ENCODE data around the gene ADGRG6.
A peak's percentile ranks its signal among the peaks of the same experiment; 100 is the strongest.
"Not testable (repeated sequence)": the region's sequence is repeated elsewhere in the genome, so short reads cannot be mapped to it uniquely, and the experiment has no call there.

ADGRG6 gene

DNA sequence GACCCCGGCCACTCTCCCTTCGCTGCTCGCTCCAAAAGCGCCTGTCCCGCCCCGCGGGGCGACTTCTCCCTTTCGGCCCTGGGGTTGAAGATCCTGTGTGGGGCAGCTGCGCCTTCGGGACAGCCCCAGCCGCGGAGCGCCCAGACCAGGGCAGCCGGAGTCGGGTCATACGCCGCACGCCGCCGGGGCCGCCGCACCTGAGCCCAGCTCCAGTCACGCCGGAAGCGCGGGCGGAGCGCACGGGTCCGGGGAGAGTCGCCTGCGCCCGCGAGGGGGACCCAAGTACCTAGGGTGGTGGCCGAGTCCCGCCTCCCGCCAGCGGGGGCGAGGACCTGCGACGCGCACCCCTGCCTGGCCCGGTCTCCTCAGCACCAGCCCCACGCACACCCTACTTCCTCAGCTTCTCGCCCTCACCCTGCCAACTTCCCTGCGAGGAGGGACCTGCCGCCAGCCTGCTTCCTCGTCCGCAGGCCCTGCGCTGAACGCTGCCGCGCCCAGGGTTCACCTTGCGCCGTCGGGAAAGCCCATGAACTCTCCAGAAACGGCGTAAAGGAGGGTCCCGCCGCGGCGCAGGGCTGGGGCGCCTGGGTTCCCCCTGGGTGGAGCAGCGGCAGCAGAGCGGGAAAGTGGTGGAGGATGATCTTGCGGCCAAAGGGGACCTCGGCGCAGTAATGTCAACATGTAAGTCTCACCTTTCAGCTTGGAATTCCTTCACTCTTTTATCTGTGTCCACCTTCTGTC, at the start of gene ADGRG6:
Gene ADGRG6 (plus strand): TSS at position 357 of the 741 bp plus-strand sequence. CDS start 323 bp downstream, at position 680.
- peak; percentile 16 to 30 (median 21) for DNase-seq (ENCODE audit: low read depth in 2 of 3, low spot score in 1 of 3)

DNA sequence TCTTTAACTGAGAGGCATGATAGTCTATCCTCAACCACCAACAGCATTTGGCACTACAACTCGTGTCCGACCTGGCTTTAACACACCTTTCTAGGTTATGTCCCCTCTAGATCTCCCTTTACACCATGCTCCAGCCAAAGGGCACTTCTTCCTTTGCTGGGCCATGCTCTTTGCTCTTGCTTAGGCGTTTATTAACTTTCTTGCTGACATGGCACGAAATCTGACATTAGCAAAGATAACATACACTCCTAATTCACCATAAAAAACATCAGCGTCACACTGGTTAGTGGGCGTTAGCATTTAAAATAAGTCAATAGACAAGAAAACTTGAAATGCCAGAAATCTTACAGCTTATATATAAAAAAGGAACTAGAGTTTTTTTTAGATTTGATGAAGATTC, 47.3 kb upstream of the ADGRG6 start:
- DNase-seq (ENCODE audit: low read depth in 2 of 3, low spot score in 1 of 3) = no peak

DNA sequence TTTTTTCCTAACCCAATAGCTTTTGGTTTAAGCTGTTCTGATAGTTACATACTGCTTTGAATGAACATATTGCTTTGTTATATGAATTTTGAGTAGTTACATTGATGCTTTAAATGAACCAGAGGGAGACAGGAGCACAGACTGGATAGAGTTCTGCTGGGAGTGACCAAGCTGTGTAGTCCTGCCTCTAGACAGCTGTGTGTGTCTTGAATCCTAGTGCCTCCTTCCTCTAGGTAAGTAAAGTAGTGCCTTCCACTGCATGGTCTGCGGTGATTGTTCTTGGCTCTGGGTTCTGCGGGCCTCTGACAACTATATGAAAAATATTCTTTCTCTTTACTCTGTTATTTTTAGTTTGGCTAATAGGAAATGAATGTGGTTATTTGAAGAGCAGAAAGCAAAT, 46.0 kb upstream of the ADGRG6 start:
- DNase-seq (ENCODE audit: low read depth in 2 of 3, low spot score in 1 of 3) = no peak

DNA sequence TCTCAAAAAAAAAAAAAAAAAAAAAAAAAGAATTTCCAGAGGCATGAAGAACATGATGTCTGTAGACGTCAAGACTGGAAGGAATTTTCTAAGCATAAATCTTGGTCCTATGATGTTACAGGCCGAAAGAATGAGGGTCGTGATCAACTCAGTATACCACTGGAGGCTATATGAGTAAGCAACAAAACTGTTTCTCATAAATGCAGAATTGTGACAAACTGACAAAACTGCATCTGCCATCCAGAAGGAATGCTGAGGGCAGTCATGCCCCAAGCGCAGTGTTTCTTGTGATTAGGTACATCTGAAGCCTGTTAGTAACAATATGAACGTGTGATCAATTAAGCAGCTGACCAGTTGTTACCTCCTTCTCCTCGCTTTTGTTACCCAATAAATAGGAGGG, 43.5 kb upstream of the ADGRG6 start:
- no peak for DNase-seq (ENCODE audit: low read depth in 2 of 3, low spot score in 1 of 3)

DNA sequence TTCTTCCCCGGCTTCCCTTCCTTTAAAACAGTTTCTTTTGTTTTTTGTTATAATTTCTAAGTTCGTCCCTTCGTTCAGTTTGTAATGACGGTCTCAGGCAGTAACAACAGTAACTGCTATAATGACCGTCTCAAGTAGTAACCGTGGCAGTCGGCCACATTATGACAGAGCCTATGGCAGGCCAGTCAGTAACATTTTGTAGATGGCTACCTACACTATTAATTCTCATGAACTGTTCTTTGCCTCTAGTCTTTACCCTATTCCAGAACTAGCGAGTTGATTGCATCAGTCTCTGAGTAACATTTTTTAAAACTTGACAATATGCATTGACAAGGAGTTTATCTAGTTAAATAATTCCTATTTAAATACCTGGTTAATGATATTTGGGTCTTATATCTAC, 43.0 kb upstream of the ADGRG6 start:
- DNase-seq (ENCODE audit: low read depth in 2 of 3, low spot score in 1 of 3) = no peak

DNA sequence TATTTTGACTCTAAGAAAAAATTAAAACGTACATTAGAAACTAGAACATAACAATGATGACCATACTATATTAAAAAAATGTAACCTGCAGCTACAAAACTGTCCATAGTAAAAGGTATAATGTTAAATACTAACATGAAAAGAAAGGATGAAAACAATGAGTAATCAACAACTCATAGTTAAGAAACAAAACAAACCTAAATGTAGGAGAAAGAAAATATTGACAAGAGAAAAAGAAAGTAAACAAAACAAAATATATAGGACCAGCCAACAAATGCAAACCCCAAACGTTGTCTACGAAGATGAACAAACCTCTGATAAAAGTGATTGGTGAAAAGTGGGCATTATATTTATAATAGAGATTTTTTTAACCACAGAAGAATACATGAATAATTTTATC, 41.1 kb upstream of the ADGRG6 start:
- DNase-seq (ENCODE audit: low read depth in 2 of 3, low spot score in 1 of 3) = no peak

DNA sequence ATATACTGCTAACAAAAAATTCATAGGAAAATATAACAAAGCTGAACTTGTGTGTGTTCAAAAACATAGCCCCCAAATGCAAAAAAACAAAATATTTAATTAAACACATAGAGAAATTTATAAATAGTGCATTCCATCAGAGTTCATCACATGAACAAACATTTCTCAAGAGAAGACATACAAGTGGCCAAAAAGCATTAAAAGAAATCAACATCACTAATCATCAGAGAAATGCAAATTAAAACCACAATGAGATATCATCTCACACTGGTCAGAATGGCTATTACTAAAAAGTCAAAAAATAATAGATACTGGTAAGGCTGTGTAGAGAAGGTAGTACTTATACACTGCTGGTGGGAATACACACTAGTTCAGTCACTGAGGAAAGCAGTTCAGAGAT, 39.6 kb upstream of the ADGRG6 start:
- no peak for DNase-seq (ENCODE audit: low read depth in 2 of 3, low spot score in 1 of 3)

DNA sequence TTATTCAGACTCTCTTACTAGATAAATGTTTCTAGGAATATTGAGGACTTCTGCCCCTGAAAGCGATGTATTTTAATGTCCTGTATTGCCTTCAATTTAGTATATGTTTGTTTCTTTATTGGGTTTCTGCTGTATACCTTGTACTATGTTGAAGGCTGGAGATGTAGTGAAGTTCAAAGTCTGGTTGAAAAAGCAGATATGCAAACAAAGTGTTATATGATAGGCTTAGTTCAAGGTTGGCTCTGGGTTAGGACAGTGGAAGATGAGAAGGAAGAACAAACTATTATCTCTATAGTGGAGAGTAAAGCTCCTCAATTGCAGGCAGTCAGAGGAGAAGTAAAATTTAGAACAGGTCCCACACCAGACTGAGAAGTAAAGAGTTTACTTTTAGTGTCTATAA, 36.3 kb upstream of the ADGRG6 start:
- DNase-seq (ENCODE audit: low read depth in 2 of 3, low spot score in 1 of 3) = no peak

DNA sequence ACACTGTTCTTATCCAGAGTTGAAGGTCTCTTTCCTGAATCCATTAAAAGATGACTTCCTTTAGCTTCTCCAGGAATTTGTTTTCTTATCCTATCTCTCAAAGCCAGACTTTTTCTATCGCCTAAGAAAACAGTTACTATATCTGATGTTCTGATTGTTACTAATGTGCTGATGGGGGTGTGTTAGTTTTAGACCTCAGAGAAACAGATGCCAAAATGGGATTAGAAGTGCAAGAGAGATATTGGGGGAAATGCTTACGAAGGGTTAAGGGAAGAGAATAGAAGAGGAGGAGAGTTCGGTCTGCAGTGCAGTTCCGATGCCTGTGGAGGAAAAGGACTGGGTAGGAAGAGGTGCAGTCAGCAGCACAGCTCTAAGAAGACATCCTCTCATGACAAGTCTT, 35.7 kb upstream of the ADGRG6 start:
- no peak for DNase-seq (ENCODE audit: low read depth in 2 of 3, low spot score in 1 of 3)

DNA sequence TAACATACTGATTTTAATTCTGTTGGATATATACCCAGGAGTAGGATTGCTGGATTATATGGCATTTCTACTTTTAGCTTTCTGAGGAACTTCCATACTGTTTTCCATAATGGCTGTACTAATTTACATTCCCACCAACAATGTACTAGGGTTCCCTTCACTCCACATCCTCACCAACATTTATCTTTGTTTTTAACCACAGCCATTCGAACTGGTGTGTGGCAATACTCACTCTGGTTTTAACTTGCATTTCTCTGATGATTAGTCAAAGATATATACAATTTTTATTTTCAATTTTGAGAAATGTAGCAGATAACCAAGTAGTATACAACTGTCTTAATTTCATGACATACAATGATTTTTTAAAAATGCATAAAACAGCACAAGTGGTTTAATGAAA, 30.3 kb upstream of the ADGRG6 start:
- no peak for DNase-seq (ENCODE audit: low read depth in 2 of 3, low spot score in 1 of 3)

DNA sequence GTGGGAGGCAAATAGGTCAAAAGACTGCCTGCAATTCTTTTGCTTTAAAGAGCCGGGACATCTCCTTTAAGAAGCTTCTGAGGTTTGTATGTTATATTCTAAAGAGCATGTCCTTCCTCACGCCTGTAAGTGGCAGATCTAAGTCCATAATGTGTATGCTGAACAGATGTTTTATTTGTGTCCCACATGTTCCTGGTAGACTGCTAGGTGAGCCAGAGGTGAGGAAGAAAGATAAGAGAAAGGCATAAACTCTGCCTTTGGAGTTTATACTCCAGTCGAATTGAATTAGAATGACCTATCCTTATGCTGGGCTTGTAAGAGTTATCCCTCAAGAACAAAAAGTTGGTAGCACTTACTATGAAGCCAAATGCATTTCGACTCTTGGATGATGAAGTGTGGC, 27.2 kb upstream of the ADGRG6 start:
- no peak for DNase-seq (ENCODE audit: low read depth in 2 of 3, low spot score in 1 of 3)

DNA sequence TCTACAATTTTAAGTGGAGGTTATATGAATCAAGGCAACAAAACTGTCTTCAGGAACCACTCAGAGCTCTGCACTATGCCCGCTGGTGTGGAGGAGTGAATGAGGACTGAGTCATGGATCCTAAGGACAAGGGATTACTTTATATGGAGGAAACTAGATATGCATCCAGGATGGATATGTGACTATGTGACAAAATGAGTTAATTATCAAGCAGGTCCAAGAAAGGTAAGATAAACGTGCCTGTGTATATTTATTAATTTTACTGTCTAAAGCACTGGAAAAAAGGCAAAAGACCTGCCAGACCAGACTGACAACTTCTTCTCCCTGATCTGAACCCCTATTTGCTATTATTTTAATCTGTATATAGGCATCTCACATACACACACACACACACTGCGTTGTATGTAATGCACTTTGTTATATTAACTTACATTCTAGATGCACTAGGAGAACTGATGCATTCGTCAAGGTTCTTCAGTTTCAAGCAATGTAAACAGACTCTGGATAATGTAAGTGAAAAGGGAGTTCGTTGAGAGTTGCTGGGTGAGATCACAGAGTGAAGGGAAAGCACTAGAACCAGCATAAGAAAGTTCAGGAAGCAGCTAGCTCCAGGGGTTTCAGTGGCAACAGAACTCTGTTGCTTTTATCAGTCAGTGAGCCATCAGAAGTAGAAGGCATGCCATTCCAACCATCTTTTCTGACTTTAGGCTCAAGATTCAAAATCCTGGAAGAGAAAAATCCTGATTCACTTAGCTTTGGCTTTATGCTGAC, 26.4 kb upstream of the ADGRG6 start:
- no peak for DNase-seq (ENCODE audit: low read depth in 2 of 3, low spot score in 1 of 3)

DNA sequence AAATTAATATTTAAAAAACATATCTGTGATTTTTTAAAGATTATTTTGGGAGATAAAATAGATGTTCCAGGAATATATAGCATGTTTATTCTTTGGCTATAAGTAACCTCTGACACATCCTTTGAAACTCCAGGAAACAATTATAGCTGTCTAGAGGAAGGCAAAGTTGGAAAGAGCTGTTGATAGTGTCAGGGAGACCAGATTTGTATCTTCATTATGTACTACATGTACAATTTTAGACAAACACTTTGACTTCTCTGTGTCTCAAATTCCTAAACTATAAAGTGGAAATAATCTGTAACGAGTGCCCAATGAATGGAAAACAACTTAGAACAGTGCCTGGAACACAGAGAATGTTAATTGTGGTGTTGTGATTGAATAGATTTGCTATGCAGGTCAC, 25.6 kb upstream of the ADGRG6 start:
- no peak for DNase-seq (ENCODE audit: low read depth in 2 of 3, low spot score in 1 of 3)

DNA sequence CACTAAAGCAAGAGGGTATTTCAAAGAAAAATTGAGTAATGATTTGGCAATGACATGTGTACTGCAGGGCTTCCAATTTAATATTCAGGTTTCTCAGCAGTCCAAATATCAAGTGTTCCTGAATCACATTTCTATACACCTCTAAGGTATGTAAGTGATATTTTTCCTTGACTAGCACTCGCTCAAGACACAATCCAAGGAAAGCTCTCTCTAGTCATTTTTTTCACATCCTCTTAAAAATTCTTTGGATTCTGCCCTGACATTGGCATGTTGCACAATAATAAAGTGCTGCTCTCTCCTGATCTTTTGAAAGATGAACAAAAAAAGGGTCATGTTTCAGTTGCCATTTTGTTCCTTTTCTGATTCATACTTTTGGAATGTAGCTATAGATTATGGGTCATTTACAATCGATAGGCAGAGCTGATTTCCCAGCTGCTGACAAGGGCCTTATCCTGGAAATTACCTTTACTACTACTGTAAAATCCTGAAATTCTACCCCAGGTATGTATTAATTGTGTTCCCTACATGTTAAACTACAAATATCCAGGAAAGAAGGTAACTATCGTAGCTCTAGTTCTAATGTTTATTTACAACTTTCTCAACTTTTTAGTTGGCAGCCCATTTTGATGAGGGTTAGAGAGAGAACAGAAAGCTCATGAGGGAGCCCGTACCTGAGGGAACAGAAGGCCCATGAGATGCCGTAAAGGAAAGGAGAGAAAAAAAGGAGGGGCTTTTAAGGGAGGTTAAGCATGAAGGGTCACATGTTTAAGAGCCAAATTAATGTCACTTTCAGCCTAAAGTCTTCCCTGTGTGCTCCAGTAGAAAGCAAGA, 22.2 kb upstream of the ADGRG6 start:
- DNase-seq (ENCODE audit: low read depth in 2 of 3, low spot score in 1 of 3) = no peak

DNA sequence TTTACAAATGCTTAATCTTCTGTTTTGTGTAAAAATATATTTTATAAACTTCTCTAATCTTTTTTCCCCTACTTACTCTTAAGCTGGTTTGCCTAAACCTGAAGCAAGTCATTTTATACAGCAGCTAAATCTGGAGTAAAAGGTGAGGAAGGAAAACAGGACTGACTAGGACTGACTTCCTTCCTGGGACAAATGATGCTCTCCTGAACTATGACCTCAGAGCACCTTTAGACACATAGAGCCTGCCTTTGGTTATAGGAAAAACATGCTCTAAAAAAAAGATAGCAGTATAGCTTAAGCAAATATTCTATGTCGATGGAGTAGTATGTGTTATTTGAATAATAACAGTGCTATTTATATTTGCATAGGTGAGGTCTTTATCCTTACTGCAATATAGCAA, 21.5 kb upstream of the ADGRG6 start:
- no peak for DNase-seq (ENCODE audit: low read depth in 2 of 3, low spot score in 1 of 3)

DNA sequence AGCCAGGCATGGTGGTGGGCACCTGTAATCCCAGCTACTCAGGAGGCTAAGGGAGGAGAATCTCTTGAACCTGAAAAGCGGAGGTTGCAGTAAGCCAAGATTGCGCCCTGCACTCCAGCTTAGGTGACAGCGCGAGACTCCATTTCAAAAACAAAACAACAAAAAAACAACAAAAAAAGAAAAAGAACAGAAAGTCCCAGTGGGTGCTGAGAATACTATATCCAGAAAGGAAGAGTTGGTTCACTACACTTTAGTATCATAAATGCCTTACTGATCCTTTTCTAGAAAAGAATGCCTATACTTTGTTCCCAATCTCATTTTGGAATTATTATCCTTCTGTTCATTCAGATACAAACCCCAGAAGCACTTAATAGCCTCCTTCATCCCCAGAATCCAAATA, 20.9 kb upstream of the ADGRG6 start:
- DNase-seq (ENCODE audit: low read depth in 2 of 3, low spot score in 1 of 3) = no peak

DNA sequence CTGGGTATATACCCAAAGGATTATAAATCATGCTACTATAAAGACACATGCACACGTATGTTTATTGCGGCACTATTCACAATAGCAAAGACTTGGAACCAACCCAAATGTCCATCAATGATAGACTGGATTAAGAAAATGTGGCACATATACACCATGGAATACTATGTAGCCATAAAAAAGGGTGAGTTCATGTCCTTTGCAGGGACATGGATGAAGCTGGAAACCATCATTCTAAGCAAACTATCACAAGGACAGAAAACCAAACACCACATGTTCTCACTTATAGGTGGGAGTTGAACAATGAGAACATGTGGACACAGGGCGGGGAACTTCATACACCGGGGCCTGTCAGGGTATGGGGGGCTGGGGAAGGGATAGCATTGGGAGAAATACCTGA, 18.7 kb upstream of the ADGRG6 start:
- DNase-seq (ENCODE audit: low read depth in 2 of 3, low spot score in 1 of 3) = not testable (repeated sequence)

DNA sequence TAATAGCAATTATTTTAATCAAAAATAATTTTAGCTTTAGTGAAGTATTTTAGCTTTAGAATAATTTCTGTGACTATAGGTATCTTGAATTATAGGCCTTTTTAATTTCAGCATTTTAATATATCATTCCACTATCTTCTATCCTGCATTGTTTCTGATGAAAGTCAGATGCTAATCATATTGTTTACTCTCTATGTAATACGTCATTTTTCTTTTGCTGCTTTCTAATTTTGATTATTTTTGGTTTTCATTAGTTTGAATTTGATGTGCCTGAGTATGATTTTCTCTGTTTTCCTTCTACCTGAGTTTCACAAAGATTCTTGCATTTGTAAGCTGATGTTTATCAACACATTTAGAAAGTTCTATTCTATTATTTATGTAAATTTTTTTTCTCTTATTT, 17.4 kb upstream of the ADGRG6 start:
- DNase-seq (ENCODE audit: low read depth in 2 of 3, low spot score in 1 of 3) = no peak

DNA sequence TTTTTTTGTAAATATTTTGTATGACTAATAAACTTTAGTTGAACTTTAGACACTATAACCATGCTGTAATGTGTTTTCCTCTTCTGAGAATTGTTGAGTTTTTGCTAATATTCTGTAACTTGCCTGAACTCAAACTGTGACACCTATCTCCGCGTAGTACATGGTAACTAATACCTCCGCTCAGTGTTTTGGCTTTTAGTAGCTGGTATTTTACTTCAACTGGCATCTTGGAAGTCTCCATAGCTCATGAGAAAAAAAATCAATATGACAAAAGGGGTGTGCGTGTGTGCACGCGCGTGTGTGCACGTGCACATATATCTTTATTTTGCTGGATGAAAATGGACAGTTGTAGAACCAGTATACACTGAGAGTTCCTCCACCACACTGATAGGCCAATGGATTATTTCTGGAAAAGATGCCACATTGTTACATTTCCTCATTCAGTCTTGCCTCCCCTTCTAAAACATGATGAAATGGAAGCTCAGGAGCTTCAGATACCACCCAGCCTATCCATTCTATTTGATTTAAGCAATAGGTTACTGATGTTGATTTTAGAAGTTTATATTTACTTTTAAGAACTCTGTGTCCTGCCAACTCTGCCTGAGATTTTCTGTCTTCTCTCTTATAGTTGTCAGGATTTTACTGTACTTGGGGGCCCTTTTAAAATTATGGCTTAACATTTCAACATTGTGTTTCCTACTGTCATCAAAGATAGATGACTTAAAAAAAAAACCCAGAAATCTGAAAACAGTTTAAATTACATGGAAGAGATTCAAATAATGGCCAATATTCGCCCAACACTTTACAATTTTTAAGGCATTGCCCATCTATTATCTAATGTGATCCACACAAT, 16.3 kb upstream of the ADGRG6 start:
- no peak for DNase-seq (ENCODE audit: low read depth in 2 of 3, low spot score in 1 of 3)

DNA sequence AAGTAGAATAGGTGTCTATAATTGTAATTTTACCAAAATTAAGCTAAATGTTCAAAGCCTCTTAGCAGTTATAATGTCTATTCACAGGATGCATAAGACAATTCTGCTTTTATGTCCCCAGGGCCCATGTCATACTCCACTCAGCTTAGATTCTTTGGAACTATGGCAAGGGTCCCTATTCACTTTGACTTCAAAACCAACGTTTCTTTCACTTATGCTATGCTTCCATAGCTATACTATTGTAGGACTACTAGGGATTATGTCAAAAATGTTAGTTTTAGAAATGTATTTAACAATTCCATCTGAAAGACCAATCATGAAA, 15.8 kb upstream of the ADGRG6 start:
- no peak for DNase-seq (ENCODE audit: low read depth in 2 of 3, low spot score in 1 of 3)

DNA sequence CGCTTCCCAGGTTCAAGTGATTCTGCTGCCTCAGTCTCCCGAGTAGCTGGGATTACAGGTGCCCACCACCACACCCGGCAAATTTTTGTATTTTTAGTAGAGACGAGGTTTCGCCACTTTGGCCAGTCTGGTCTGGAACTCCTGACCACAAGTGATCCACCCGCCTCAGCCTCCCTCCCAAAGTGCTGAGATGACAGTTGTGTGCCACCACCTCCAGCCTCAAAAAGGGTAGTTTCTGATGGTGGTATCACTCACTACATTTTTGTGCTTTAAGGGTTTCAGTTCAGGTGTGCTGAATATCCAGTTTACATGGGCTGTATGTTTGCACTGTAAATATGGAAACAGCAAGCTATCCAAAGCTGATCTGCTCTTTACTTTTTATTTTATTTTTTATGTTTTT, 12.1 kb upstream of the ADGRG6 start:
- no peak for DNase-seq (ENCODE audit: low read depth in 2 of 3, low spot score in 1 of 3)
